GM19328 (cell line): ENCODE data around the gene MARVELD2.
A peak's percentile ranks its signal among the peaks of the same experiment; 100 is the strongest.
"Not testable (repeated sequence)": the region's sequence is repeated elsewhere in the genome, so short reads cannot be mapped to it uniquely, and the experiment has no call there.

Source experiments
- ATAC-seq: cut with Tn5 transposase; IDR thresholded peaks from one replicate; pipeline ENCODE4 v1.9.1; 2021; ENCODE audit warnings: mild to moderate bottlenecking, moderate library complexity; ENCODE audit not compliant: unreplicated experiment

The MARVELD2 gene

GRCh38 chr5:69414885-69415583, at the start of gene MARVELD2:
Gene MARVELD2 (plus strand): TSS chr5:69415116. CDS start chr5:69419386, 4,270 bp downstream.
- ATAC-seq: peak; percentile 79

DNA sequence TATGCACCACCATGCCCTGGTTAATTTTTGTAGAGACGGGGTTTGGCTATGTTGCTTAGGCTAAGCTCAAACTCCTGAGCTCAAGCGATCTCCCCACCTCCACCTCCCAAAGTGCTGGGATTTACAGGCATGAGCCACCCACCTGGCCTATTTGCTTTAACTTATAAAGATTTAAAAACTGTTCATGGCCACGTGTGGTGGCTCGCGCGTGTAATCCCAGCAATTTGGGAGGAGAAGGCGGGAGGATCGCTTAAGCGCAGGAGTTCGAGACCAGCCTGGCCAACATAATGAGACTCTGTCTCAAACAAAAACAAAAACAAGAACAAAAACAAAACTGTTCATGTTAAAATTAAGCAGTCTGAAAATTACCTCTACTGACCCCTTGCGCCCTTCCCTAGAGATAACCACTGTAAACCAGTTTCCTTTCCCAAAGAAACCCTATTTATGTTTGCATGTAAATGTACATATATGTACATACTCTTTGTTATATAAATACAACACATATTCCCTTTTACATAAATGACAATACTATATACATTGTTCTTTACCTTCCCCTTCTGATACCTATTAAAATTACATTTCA, 47.1 kb upstream of the MARVELD2 start:
- ATAC-seq: no peak

- no peak for ATAC-seq
Observed at GRCh38 chr5:69368458-69369339, 46.2 kb upstream of the MARVELD2 start.

DNA sequence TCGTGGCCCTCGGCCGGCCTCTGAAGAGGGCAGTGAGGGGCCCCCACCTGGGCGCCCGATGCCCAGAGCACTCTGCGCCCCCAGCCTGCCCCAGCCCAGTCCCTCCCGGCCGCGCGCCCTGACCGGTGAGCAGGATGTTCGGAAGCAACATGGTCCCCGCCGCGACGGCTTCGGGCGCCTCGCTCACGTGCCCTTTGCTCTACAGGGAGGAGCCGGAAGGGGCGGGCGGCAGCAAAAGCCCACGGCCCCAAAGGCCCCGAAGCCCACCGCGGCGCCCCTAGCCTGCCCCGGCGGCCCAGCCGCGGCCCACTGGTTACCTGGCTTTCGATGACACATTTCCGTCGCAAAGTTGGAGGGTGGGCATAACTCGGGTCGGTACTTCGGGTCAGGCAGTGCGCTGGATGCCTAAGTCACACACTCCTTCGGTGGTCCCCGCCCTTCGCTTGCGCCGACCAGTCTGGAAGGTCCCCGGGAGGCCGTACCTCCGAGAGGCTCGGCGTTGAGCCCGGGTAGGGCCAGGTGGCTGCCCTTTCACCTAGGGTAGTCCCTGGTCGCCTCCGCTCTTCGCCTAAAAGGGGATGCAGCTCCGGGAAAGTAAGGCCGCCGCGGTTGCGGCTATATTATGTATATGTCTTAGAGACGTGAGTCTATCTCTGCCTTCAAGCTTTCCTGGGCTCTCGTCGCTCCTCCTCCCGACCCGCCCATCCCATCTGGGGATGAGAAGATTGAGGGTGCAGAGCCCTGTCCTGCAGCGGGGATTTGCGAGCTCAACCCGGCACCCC, 45.4 kb upstream of the MARVELD2 start, which contains the start of the genes AK6, RAD17 and TAF9:
Gene AK6 (minus strand): TSS at position 181 of the 782 bp plus-strand sequence. CDS start 30 bp downstream, at position 151.
Gene RAD17 (plus strand): TSS at position 479 of the 782 bp plus-strand sequence. CDS start 2,391 bp downstream, outside the sequence.
Gene TAF9 (minus strand): TSS at position 181 of the 782 bp plus-strand sequence. CDS start 3,783 bp downstream, outside the sequence.
- peak; percentile 88 for ATAC-seq

DNA sequence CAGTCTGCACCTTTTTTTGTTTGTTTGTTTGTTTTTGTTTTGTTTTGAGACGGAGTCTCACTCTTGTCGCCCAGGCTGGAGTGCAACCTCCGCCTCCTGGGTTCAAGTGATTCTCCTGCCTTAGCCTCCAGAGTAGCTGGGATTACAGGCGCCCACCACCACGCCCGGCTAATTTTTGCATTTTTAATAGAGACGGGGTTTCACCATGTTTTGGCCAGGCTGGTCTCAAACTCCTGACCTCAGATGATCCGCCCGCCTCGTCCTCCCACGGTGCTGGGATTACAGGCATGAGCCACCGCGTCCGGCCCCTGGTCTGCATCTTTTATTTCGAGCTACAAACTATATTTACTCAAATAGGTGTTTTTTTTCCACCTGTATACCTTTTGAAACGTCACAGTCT, 44.6 kb upstream of the MARVELD2 start:
- ATAC-seq: not testable (repeated sequence)

DNA sequence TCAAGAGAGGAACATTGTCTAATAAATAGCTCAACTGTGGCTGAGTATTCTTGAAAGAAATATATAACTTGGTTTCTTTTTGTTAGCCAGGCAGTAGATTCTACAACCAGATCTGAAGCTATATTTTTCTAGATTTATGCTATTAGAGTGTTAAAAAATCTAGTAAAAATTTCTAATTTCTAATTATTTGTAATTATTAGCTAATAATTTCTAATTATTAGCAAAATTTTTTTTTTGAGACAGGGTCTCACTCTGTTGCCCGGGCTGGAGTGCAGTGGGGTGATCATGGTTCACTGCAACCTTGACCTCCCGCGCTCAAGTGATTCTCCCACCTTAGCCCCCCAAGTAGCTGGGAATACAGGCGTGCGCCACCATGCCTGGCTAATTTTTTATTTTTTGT, 42.5 kb upstream of the MARVELD2 start:
- ATAC-seq: no peak

- peak; percentile 59 for ATAC-seq
Observed at GRCh38 chr5:69374911-69375446, 39.9 kb upstream of the MARVELD2 start.

DNA sequence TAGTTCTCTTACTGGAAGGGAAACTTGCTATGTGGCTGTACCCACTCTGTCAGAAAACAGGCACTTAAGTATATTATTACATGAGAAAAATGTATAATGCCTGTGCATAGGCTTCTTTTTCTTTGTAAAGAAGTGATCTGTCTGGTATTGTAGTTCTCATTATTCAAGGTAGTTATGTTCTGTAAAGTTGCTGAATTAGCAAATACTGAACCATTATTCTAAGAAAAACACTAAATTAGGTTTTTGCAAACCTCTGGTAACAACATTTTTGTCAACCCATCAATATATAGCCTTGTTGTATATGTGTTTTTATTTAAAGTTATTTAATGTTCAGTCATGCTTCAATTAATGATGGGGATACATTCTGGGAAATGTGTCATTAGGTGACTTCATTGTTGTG, 36.5 kb upstream of the MARVELD2 start:
- ATAC-seq: no peak

GRCh38 chr5:69404659-69405330, 10.1 kb upstream of the MARVELD2 start:
- no peak for ATAC-seq

- no peak for ATAC-seq
Observed at GRCh38 chr5:69415584-69415958, 655 bp downstream of the MARVELD2 start.

- no peak for ATAC-seq
Observed at GRCh38 chr5:69416180-69416579, 1.3 kb downstream of the MARVELD2 start.

- no peak for ATAC-seq
Observed at GRCh38 chr5:69416699-69417098, 1.8 kb downstream of the MARVELD2 start.

- ATAC-seq: no peak
Observed at GRCh38 chr5:69418554-69418953, 3.6 kb downstream of the MARVELD2 start.

GRCh38 chr5:69431424-69432303, 16.7 kb downstream of the MARVELD2 start:
- ATAC-seq: no peak

GRCh38 chr5:69432412-69433206, 17.7 kb downstream of the MARVELD2 start:
- ATAC-seq: peak; percentile 67

DNA sequence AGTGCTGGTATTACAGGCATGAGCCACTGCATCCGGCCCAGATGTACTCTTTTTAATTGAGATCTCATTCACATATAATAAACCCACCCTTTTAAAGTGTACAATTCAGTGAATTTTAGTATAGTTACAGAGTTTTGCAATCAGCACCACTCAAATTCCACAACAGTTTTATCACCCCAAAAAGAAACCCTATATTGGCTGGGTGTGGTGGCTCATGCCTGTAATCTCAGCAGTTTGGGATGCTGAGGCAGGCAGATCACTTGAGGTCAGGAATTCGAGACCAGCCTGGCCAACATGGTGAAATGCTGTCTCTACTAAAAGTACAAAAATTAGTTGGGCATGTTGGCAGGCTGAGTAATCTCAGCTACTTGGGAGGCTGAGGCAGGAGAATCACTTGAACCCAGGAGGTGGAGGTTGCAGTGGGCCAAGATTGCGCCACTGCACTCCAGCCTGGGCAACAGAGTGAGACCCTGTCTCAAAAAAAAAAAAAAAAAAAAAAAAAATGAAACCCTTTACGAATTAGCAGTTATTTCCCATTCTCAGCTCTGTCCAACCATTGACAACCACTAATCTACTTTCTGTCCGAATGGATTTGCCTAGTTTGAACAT, 20.5 kb downstream of the MARVELD2 start:
- not testable (repeated sequence) for ATAC-seq

DNA sequence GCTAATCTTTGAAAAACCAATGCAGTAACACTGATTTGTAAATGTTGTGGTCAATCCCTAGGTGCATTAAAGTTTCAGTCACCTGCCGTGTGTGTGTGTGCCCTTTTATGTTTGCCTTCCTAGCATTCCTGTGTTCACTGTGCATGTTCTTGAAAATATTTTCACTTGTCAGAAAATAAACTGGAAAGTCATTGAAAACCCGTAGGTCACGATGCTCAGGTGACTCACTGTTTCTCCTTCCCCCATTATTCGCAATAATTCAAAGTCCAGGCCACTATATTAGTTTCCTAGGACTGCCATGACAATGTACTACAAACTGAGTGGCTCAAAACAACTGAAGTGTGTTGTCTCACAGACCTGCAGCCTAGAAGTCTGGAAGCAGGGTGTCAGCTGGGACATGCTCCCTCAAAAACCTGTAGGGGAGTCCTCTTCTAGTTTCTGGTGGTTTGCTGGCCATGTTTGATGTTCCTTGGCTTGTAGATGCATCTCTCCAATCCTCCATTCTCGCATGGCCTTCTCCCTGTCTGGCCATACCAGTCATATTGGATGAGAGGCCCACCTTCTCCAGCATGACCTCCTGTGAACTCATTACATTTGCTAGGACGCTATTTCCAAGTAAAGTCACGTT, 29.3 kb downstream of the MARVELD2 start:
- no peak for ATAC-seq
